Fibroblast of the conjunctiva (primary cell): ENCODE data around the gene FMN1.

Source experiments
- DNase-seq: peaks from one replicate; pipeline ENCODE4 v3.0.0-alpha.2; 2010; ENCODE audit warnings: low read depth

The FMN1 gene

GRCh38 chr15:33198541-33198940, 4.0 kb upstream of the FMN1 start:
- no peak for DNase-seq

GRCh38 chr15:33197636-33198035, 3.1 kb upstream of the FMN1 start:
- DNase-seq: no peak

- no peak for DNase-seq
Observed at GRCh38 chr15:33194237-33194636, 277 bp downstream of the FMN1 start.

GRCh38 chr15:33191591-33191990, 2.9 kb downstream of the FMN1 start:
- no peak for DNase-seq

- no peak for DNase-seq
Observed at GRCh38 chr15:33190539-33190938, 4.0 kb downstream of the FMN1 start.

GRCh38 chr15:33188641-33189257, 5.8 kb downstream of the FMN1 start:
- DNase-seq: no peak

GRCh38 chr15:33188159-33188558, 6.4 kb downstream of the FMN1 start:
- no peak for DNase-seq

GRCh38 chr15:33183334-33183733, 11.2 kb downstream of the FMN1 start:
- DNase-seq: no peak

GRCh38 chr15:33182926-33183325, 11.6 kb downstream of the FMN1 start:
- DNase-seq: no peak

- DNase-seq: no peak
Observed at GRCh38 chr15:33182278-33182905, 12.1 kb downstream of the FMN1 start.

GRCh38 chr15:33179874-33180273, 14.6 kb downstream of the FMN1 start:
- no peak for DNase-seq

GRCh38 chr15:33171202-33171601, 23.3 kb downstream of the FMN1 start:
- DNase-seq: no peak

GRCh38 chr15:33169625-33170024, 24.9 kb downstream of the FMN1 start:
- DNase-seq: no peak

GRCh38 chr15:33168444-33168843, 26.1 kb downstream of the FMN1 start:
- no peak for DNase-seq

GRCh38 chr15:33163816-33164215, 30.7 kb downstream of the FMN1 start:
- no peak for DNase-seq

- DNase-seq: no peak
Observed at GRCh38 chr15:33161209-33161608, 33.3 kb downstream of the FMN1 start.

GRCh38 chr15:33160581-33161165, 33.8 kb downstream of the FMN1 start:
- no peak for DNase-seq

GRCh38 chr15:33159726-33160453, 34.6 kb downstream of the FMN1 start:
- DNase-seq: no peak

GRCh38 chr15:33158366-33158765, 36.1 kb downstream of the FMN1 start:
- no peak for DNase-seq

- no peak for DNase-seq
Observed at GRCh38 chr15:33157371-33158037, 37.0 kb downstream of the FMN1 start.

GRCh38 chr15:33155691-33156420, 38.7 kb downstream of the FMN1 start:
- DNase-seq: no peak
